Left renal cortex interstitium (tissue), 4 donors: ENCODE data around the gene MYO1G. TPM values are rescaled to one million over a fixed set of nuclear protein-coding genes. Genes with fewer than 3 reads are reported as not detected.
"Not testable (repeated sequence)": the region's sequence is repeated elsewhere in the genome, so short reads cannot be mapped to it uniquely, and the experiment has no call there.

Source experiments
- DNase-seq, 4 donors: peaks; one replicate each; pipeline ENCODE4 v3.0.0-alpha.2; 2013; ENCODE audit warnings: low read depth in 4 of 4, low spot score in 2 of 4, missing footprints in 1 of 4
- polyA plus RNA-seq, 4 donors: library from polyadenylated mRNA; unstranded; fragments of 120-200 nt; gene quantifications; one replicate each; pipeline ENCODE4 v1.2.1, GENCODE V29; 2013; ENCODE audit not compliant: insufficient read length in 4 of 4

Gene MYO1G
- polyA plus RNA-seq, 4 donors = 0.37 to 0.99 (median 0.63) TPM

GRCh38 chr7:44944821-44945220 is 34.0 kb downstream of the MYO1G start:
- no peak for DNase-seq

DNA sequence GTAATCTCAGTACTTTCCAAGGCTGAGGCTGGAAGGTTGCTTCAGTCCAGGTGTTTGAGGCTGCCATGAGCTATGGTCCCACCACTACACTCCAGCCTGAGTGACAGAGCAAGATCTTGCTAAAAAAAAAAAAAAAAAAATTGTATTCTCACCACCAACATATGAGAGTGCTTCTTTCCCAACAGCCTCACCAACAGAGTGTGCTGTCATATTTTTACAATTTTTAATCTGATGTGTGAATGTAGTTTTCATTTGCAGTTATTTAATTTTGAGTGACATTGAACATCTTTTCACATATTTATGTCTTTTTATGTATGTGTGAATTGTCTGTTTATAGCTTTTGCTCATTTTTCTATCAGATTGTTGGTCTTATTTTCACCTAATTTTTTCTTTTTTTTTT is 35.2 kb downstream of the MYO1G start:
- no peak for DNase-seq

- DNase-seq = no peak
These were observed 41.4 kb downstream of the MYO1G start for GRCh38 chr7:44937426-44937825.

- DNase-seq = no peak
These were observed 42.5 kb downstream of the MYO1G start for GRCh38 chr7:44936322-44936721.

GRCh38 chr7:44935583-44935982 is 43.2 kb downstream of the MYO1G start:
- no peak for DNase-seq

DNA sequence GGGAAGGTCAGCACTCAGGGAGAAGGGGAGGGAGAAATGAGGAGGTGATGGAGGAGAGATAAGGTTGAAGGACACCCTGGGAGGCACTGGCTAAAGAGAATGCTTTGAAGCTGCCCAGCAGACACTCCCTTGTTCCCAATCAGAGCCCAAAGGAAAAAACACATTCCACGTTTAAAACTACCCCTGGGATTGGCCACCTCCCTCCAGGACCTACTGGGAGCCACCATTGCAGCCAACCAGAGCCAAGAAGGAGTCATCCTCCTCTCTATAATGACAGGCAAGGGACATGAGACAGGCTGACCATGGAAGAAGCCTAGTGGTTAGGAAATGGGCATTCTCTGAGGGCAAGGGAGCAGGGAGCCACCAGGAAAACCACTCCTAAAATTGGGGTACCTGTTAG is 43.8 kb downstream of the MYO1G start:
- no peak for DNase-seq

DNA sequence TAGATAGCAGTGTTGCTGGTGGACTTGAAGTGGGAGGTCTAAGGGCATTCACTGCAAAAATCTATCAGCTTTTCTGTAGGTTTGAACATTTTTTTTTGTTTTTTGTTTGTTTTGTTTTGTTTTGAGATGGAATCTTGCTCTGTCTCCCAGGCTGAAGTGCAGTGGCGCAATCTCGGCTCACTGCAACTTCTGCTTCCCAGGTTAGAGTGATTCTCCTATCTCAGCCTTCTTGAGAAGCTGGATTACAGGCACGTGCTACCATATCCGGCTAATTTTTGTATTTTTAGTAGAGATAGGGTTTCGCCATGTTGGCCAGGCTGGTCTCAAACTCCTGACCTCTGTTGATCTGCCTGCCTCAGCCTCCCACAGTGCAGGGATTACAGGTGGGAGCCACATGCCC is 44.3 kb downstream of the MYO1G start:
- DNase-seq = not testable (repeated sequence)

GRCh38 chr7:44930921-44931320 is 47.9 kb downstream of the MYO1G start:
- DNase-seq = no peak

GRCh38 chr7:44922351-44922694 is 56.5 kb downstream of the MYO1G start:
- no peak for DNase-seq

DNA sequence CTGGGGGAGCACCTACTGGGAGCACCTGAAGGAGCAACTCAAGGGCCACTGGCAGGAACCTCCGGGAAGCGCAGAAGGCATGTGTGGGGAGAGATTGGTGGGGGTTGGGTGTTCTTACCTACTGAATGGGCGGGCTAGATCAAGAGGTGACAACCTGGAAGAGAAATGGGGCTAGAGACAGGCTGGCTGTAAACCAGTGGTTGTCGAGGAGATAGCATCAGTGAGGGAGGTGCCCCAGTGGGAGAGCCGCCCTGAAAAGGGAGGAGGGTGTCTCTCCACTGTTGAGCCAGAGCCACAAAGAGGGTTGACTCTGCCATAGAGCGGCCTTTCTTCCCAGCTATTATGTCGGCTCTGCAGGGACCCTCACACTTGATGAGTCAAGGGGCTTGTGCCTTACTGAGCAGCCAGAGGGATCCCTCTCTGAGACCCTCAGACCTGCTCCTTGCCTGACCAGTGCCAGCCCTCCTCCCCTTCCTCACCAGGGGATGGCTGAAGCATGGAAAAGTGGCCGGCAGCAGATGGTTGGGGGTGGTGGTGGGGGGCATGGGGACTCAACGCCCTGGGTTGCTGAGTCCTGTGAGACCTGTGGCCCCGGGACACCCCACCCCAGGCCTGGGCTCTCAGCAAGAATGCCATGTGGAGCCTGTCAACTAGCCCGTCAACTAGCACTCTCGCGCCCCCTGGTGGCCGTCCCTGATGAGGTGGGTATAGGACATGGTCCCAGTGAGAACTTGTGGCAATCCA is 57.0 kb downstream of the MYO1G start:
- DNase-seq = peak in 2 of 4 donors; percentile 18 to 39

- no peak for DNase-seq
These were observed 58.7 kb downstream of the MYO1G start for GRCh38 chr7:44920119-44920518.

DNA sequence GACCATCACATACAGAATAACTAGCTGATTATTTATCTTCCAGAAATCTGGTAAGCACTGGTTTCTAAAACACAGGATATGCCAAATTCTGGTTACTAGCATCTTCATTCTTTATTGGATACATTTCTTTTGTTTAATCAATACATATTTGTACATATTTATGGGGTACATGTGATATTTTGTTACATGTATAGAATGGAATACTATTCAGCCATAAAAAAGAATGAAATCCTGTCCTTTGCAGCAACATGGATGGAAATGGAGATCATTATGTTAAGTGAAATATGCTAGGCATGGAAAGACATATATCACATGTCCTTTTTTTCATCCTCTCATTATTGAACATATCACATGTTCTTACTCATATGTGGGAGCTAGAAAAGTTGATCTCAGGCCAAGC is 60.8 kb downstream of the MYO1G start:
- DNase-seq = no peak

DNA sequence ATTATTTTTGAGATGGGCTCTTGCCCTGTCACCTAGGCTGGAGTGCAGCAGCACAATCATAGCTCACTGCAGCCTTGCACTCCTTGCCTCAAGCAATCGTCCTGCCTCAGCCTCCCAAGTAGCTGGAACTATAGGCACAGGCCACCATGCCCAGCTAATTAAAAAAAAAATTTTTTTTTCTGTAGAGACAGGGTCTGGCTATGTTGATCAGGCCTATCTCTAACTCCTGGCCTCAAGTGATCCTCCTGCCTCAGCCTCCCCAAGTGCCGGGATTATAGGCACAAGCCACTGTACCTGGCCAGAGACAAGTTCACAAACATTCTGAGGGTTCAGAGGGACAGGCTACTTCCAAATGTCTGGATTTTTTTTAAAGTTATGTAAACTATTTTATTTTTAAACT is 61.4 kb downstream of the MYO1G start:
- DNase-seq = no peak

DNA sequence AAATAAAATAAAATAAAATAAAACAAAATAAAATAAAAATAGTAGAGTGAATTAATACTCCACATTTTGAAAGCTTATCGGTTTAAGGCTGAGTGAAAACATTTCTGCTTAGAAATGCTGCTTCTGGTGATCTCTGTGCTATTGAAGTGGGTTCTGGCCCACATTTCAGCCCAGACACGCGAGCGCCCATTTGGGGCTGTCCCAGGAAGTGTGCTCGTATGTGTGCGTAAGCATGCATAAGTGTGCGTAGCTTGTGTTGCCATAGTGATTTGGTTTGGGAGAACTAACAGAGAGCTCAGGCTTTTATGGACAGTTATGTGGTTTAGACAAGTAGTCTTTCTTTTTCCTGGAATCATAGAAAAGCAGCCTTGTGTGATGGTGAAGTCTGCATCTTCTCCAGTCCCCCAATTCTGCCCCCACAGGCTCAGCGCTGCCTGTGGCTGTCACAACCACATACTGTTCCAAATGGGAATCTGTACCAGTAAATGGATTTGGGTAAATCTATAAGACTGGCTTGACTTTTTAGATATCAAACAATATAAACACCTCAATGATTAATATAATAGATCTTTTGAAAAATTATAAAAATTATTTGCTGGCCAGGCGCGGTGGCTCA is 63.7 kb downstream of the MYO1G start:
- no peak for DNase-seq

GRCh38 chr7:44912775-44913347 is 66.0 kb downstream of the MYO1G start:
- peak in 1 of 4 donors; percentile 19 for DNase-seq

Other genes starting within 250 kb of the MYO1G start
- gene ZMIZ2, start 230.2 kb downstream of the MYO1G start, polyA plus RNA-seq = 100 to 1,000 TPM in 1 of 4 donors, 10 to 100 TPM in 3; 38.2 to 119 (median 72.4) TPM
- 1,000 to 10,000 TPM; 1,131 to 1,465 (median 1,320) TPM for gene PPIA, start 182.3 kb downstream of the MYO1G start, polyA plus RNA-seq
- gene H2AZ2, start 130.9 kb downstream of the MYO1G start, polyA plus RNA-seq = 100 to 1,000 TPM; 226 to 259 (median 239) TPM
- gene PURB, start 93.5 kb downstream of the MYO1G start, polyA plus RNA-seq = 10 to 100 TPM; 28.3 to 39.0 (median 30.5) TPM
- 10 to 100 TPM; 23.1 to 32.6 (median 29.4) TPM for gene CCM2, start 21.2 kb upstream of the MYO1G start, polyA plus RNA-seq
- gene NACAD, start 110.0 kb upstream of the MYO1G start, polyA plus RNA-seq = 10 to 100 TPM in 1 of 4 donors, 1 to 10 TPM in 3; 9.6 to 12.3 (median 9.7) TPM
- 10 to 100 TPM; 51.0 to 61.1 (median 53.7) TPM for gene TBRG4, start 132.7 kb upstream of the MYO1G start, polyA plus RNA-seq
- 10 to 100 TPM in 3 of 4 donors, 1 to 10 TPM in 1; 10.0 to 16.0 (median 13.8) TPM for gene RAMP3, start 178.8 kb upstream of the MYO1G start, polyA plus RNA-seq